HG03521 (cell line): ENCODE data around the gene C2orf76.
"Not testable (repeated sequence)": the region's sequence is repeated elsewhere in the genome, so short reads cannot be mapped to it uniquely, and the experiment has no call there.

ENCODE experiments used
- ATAC-seq: cut with Tn5 transposase; IDR thresholded peaks from one replicate; pipeline ENCODE4 v1.9.1; 2021; ENCODE audit warnings: mild to moderate bottlenecking, moderate library complexity; ENCODE audit not compliant: unreplicated experiment

The C2orf76 gene

GRCh38 chr2:119301413-119301812 lies 65.2 kb downstream of the C2orf76 start:
- ATAC-seq, result no peak

- ATAC-seq, result no peak
These were observed 70.8 kb downstream of the C2orf76 start for GRCh38 chr2:119295688-119296375.

GRCh38 chr2:119294671-119295070 lies 72.0 kb downstream of the C2orf76 start:
- no peak for ATAC-seq

- ATAC-seq, result no peak
These were observed 72.7 kb downstream of the C2orf76 start for GRCh38 chr2:119293900-119294299.

GRCh38 chr2:119293254-119293653 lies 73.4 kb downstream of the C2orf76 start:
- ATAC-seq, result no peak

- no peak for ATAC-seq
These were observed 74.4 kb downstream of the C2orf76 start for GRCh38 chr2:119292226-119292625.

GRCh38 chr2:119291588-119292167 lies 75.0 kb downstream of the C2orf76 start:
- no peak for ATAC-seq

GRCh38 chr2:119290859-119291587 lies 75.6 kb downstream of the C2orf76 start:
- peak; percentile 95 for ATAC-seq

- ATAC-seq, result no peak
These were observed 77.0 kb downstream of the C2orf76 start for GRCh38 chr2:119289642-119290041.

GRCh38 chr2:119289093-119289492 lies 77.5 kb downstream of the C2orf76 start:
- ATAC-seq, result no peak

GRCh38 chr2:119288576-119288975 lies 78.1 kb downstream of the C2orf76 start:
- no peak for ATAC-seq

- ATAC-seq, result no peak
These were observed 80.0 kb downstream of the C2orf76 start for GRCh38 chr2:119286661-119287060.

- no peak for ATAC-seq
These were observed 82.7 kb downstream of the C2orf76 start for GRCh38 chr2:119283873-119284331.

GRCh38 chr2:119282996-119283511 lies 83.6 kb downstream of the C2orf76 start:
- ATAC-seq, result no peak

GRCh38 chr2:119282146-119282995 lies 84.3 kb downstream of the C2orf76 start:
- no peak for ATAC-seq

GRCh38 chr2:119280680-119281079 lies 86.0 kb downstream of the C2orf76 start:
- ATAC-seq, result no peak

GRCh38 chr2:119279666-119280065 lies 87.0 kb downstream of the C2orf76 start:
- no peak for ATAC-seq

GRCh38 chr2:119278946-119279345 lies 87.7 kb downstream of the C2orf76 start:
- no peak for ATAC-seq

GRCh38 chr2:119278385-119278784 lies 88.2 kb downstream of the C2orf76 start:
- not testable (repeated sequence) for ATAC-seq

- no peak for ATAC-seq
These were observed 89.8 kb downstream of the C2orf76 start for GRCh38 chr2:119276864-119277263.

GRCh38 chr2:119267604-119268003 lies 99.0 kb downstream of the C2orf76 start:
- no peak for ATAC-seq
